SK-N-MC (cell line): Measurements from ENCODE around the gene UGT1A4.

Source experiments
- DNase-seq: peaks from one replicate; pipeline ENCODE4 v3.0.0-alpha.2; 2011; ENCODE audit warnings: low read depth, low spot score
- H3K27ac ChIP-seq: fragments of 200-600 bp; sonication (generic); 2 replicates; pipeline ENCODE4 v1.5.1; 2016; ENCODE audit warnings: mixed run types
- H3K36me3 ChIP-seq: fragments of 200-600 bp; sonication (generic); 2 replicates; pipeline ENCODE4 v1.6.1; 2017; ENCODE audit warnings: antibody characterized with exemption, low read length, mixed read lengths; ENCODE audit not compliant: insufficient read depth
- H3K4me3 ChIP-seq: fragments of 200-600 bp; sonication (generic); 2 replicates; pipeline ENCODE4 v1.5.1; 2016
- H3K9ac ChIP-seq: fragments of 200-600 bp; sonication (generic); 2 replicates; pipeline ENCODE4 v1.8.0; 2017; ENCODE audit warnings: mixed run types, mixed read lengths; ENCODE audit not compliant: insufficient read length
- H3K9me3 ChIP-seq: fragments of 200-600 bp; sonication (generic); 2 replicates; pipeline ENCODE4 v1.6.1; 2017; ENCODE audit warnings: low read depth, mild to moderate bottlenecking, antibody characterized with exemption, low read length, moderate library complexity, mixed read lengths
- EZH2 ChIP-seq: fragments of 200-600 bp; sonication (generic); IDR thresholded peaks from one replicate; pipeline ENCODE4 v1.6.1; 2017; ENCODE audit warnings: antibody characterized with exemption
- FOXP2 ChIP-seq: optimal IDR thresholded peaks from 2 replicates; pipeline ENCODE3; 2011; ENCODE audit warnings: mild to moderate bottlenecking, moderate library complexity; ENCODE audit not compliant: insufficient read depth; ENCODE audit errors: extremely low read length, control extremely low read depth
- POLR2AphosphoS5 ChIP-seq: IDR thresholded peaks from 2 replicates; pipeline ENCODE4 v1.6.1; 2012; ENCODE audit warnings: mild to moderate bottlenecking, low read depth, low read length, borderline replicate concordance

UGT1A4 gene

DNA sequence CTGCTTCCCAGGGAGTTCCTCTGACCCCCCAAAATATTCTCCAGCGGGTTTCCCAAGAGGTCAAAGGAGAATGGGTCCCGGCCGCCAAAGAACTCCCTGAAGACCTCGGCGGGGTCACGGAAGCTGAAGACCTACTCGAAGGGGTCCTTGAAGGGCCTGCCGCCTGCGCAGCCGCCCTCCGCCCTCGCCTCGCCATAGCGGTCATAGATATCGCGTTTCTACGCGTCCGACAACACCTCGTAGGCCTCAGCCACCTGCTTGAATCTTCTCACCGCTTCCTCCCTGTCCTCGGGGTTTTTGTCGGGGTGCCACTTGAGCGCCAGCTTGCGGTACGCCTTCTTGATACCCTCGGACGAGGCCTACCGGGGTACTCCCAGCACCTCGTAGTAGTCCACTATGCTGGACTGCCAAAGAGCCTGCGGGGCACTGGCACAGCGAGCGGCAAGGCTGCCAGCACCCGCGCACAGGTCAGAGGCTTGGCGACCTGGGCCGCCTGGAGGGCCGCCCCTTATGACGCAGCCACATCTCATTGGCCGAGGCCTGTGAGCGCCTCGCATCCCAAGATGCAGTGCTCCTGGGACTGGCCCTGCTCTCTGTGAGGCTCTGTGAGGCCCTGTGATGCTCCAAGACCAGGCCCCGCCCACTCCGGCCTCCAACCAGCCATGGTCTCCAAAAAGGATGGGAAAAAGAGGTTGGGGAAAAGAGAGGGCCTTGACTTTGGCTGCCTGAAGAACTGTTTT, 36.5 kb downstream of the UGT1A4 start:
- Histone ChIP-seq H3K9me3 (no peaks in the 10 kb centered on the region), H3K4me3 (no peak overlapping the region), H3K27ac (no peak overlapping the region), H3K9ac (no peak overlapping the region), H3K36me3 (no peaks in the 10 kb centered on the region)
- TF ChIP-seq FOXP2 (no peak), EZH2 (no peak), POLR2AphosphoS5 (no peak)
- DNase-seq = no peak

DNA sequence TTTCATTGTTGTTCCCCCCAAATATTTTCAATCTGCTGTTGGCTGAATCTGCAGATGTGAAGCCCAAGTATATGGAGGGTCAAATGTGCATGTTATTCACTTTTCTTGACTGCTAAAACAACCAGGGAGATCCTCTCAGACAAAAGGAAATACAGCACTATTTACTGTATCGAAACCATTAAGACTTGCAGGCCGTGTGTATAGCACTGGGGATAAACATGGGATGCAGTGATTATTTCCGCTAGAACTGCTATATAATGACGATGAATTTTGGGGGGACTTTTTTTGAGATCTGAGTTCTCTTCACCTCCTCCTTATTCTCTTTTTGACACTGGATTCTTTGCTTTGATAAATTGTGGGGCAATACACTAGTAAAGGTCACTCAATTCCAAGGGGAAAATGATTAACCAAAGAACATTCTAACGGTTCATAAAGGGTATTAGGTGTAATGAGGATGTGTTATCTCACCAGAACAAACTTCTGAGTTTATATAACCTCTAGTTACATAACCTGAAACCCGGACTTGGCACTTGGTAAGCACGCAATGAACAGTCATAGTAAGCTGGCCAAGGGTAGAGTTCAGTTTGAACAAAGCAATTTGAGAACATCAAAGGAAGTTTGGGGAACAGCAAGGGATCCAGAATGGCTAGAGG, 38.0 kb downstream of the UGT1A4 start:
- H3K9ac ChIP-seq = no peak overlapping the region
- H3K36me3 ChIP-seq = no peaks in the 10 kb centered on the region
- no peak for DNase-seq
- no peak overlapping the region for H3K4me3 ChIP-seq
- TF ChIP-seq EZH2 (no peak), FOXP2 (no peak), POLR2AphosphoS5 (no peak)
- H3K9me3 ChIP-seq = no peaks in the 10 kb centered on the region
- H3K27ac ChIP-seq = no peak overlapping the region

GRCh38 chr2:233758141-233758540, 39.6 kb downstream of the UGT1A4 start:
- Histone ChIP-seq H3K4me3 (no peak overlapping the region), H3K36me3 (no peaks in the 10 kb centered on the region), H3K9me3 (no peaks in the 10 kb centered on the region), H3K27ac (no peak overlapping the region), H3K9ac (no peak overlapping the region)
- TF ChIP-seq EZH2 (no peak), POLR2AphosphoS5 (no peak), FOXP2 (no peak)
- no peak for DNase-seq

DNA sequence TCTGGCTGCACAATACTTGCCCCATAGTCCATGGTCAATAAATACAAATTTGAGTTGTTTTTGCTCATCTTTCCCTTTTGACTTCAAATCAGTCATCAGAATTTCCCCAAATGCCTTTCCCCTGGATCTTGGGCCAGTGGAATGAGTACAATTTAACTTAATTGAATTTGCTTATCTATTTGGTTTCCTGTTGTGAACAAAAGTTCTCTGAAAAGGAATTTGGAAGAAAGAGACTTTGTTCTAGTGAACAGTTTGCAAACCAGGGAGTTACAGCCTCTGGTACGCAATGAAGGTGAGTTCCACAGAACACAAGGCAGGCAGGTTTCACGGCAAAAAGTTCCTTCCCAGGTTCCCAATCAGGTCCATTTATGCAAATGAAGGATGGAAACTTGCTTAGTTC, 40.3 kb downstream of the UGT1A4 start:
- no peak overlapping the region for H3K9ac ChIP-seq
- no peak for DNase-seq
- no peak overlapping the region for H3K27ac ChIP-seq
- TF ChIP-seq POLR2AphosphoS5 (no peak), EZH2 (no peak), FOXP2 (no peak)
- no peak overlapping the region for H3K4me3 ChIP-seq
- H3K9me3 ChIP-seq = no peaks in the 10 kb centered on the region
- no peaks in the 10 kb centered on the region for H3K36me3 ChIP-seq

- H3K9ac ChIP-seq = no peak within 1 kb of the TSS
- H3K9me3 ChIP-seq = no peaks in the 10 kb centered on the region
- TF ChIP-seq FOXP2 (no peak), POLR2AphosphoS5 (no peak), EZH2 (no peak)
- H3K36me3 ChIP-seq = no peaks in the 10 kb centered on the region
- no peak for DNase-seq
- H3K4me3 ChIP-seq = no peak within 1 kb of the TSS
- no peak within 1 kb of the TSS for H3K27ac ChIP-seq
Measured at GRCh38 chr2:233760043-233760442, 41.5 kb downstream of the UGT1A4 start, which contains the start of gene UGT1A1. TSS of gene UGT1A1 (plus strand) at chr2:233760270. CDS start at chr2:233760288, 18 bp downstream.

- TF ChIP-seq FOXP2 = no peak
- TF ChIP-seq EZH2 = no peak
- TF ChIP-seq POLR2AphosphoS5 = no peak
- Histone ChIP-seq H3K4me3 (no peak overlapping the region), H3K27ac (no peak overlapping the region), H3K36me3 (no peaks in the 10 kb centered on the region), H3K9me3 (no peaks in the 10 kb centered on the region), H3K9ac (no peak overlapping the region)
- no peak for DNase-seq
Measured at GRCh38 chr2:233761040-233761769, 42.7 kb downstream of the UGT1A4 start.

- no peaks in the 10 kb centered on the region for H3K36me3 ChIP-seq
- TF ChIP-seq EZH2 = no peak
- no peak for TF ChIP-seq POLR2AphosphoS5
- TF ChIP-seq FOXP2 = no peak
- H3K4me3 ChIP-seq = no peak overlapping the region
- no peak overlapping the region for H3K27ac ChIP-seq
- DNase-seq = no peak
- no peak overlapping the region for H3K9ac ChIP-seq
- no peaks in the 10 kb centered on the region for H3K9me3 ChIP-seq
Measured at GRCh38 chr2:233764264-233764663, 45.7 kb downstream of the UGT1A4 start.

DNA sequence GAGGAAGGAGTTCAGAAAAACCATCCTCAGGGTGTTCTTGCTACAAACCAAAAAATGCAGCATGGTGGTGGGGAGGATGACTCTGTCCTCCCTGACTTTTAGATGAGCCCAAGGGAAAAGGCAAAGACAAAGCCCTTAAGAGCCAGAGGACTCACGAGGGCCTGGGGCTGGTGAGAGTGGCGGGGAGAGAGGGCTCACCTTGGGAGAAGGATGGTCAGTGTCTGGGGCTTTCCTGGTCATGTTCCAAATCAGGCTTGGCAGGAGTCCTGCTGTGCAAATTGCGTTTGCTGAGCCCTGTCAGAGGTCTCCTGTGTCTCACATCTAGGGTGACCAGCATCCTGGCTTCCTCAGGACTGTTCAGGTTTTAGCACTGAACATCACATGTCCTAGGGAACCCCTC, 46.2 kb downstream of the UGT1A4 start:
- Histone ChIP-seq H3K4me3 (no peak overlapping the region), H3K9ac (no peak overlapping the region), H3K9me3 (no peaks in the 10 kb centered on the region), H3K27ac (no peak overlapping the region), H3K36me3 (no peaks in the 10 kb centered on the region)
- TF ChIP-seq FOXP2 = no peak
- TF ChIP-seq POLR2AphosphoS5 = no peak
- TF ChIP-seq EZH2 = no peak
- DNase-seq = no peak
